GM21390 (cell line): ENCODE data around the gene ASCL4.
"Not testable (repeated sequence)": the region's sequence is repeated elsewhere in the genome, so short reads cannot be mapped to it uniquely, and the experiment has no call there.

Source experiments
- ATAC-seq: cut with Tn5 transposase; IDR thresholded peaks from one replicate; pipeline ENCODE4 v1.9.1; 2021; ENCODE audit not compliant: unreplicated experiment

The ASCL4 gene

DNA sequence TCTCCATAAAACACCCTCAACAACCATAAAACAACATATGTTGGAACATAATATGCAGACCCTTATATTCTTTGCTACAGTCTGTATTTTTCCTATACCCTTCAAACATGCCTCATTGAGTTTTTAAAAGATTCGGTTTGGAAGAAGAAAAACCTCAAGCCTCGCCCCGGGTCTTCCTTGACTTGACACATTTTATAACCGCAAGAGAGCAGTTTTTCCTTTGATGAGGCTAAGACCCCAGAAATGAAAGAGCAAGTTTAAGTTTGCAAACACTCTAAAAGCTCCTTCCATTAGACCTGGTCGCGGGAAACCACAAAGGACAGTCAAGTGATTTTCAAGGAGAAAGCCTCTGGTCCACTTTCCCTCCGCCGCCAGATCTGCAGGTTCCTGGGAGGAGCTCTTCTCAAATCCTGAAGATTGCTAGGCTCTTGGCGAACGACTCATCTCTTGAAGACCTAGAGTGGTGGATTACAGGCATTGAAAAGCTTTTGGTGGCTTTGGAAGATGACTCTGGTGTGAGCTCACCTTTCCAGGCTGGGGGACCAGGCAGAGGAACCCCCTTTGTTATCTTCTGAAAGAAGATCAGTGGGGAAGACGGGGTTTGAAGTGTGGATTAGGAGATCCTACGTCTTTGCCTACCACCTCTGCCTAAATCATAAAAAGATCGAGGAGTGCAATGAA lies at the start of gene ASCL4:
Gene ASCL4, plus strand, starts transcription at position 356 of the 681 bp plus-strand sequence. CDS start 515 bp downstream, outside the sequence.
- ATAC-seq: no peak

GRCh38 chr12:107727327-107727726 lies 47.2 kb upstream of the ASCL4 start:
- not testable (repeated sequence) for ATAC-seq

- ATAC-seq: not testable (repeated sequence)
Measured at GRCh38 chr12:107727742-107728141, 46.8 kb upstream of the ASCL4 start.

DNA sequence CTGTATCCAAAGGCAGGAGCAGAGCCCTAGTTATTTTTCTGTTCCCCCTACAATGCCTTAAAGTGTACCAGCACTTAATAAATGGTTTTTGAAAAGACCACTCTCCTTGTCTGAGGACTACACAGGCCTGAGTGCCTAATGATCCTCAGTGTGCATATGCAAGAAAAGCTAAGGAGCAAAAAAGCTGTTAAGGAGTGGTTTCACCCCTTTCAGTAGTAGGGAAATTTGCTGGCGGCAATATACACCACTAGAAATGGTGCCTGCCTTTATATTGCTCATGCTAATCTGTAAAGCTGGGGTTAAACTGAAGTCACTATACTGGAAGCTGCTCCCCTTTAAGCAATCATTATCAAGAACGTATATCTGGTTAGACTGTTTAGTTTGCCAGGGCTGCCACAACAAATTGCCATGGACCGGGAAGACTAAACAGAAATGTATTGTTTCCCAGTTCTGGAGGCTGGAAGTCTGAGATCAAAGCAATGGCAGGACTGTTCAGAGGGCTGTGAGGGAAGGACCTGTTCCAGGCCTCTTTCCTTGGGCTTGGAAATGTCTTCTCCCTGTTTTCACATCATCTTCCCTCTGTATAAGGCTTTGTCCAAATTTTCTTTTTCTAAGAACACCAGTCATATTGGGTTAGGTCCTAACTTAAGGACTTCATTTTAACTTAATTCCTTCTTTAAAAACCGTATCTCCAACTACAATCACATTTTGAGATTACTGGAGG lies 43.7 kb upstream of the ASCL4 start:
- ATAC-seq: no peak

DNA sequence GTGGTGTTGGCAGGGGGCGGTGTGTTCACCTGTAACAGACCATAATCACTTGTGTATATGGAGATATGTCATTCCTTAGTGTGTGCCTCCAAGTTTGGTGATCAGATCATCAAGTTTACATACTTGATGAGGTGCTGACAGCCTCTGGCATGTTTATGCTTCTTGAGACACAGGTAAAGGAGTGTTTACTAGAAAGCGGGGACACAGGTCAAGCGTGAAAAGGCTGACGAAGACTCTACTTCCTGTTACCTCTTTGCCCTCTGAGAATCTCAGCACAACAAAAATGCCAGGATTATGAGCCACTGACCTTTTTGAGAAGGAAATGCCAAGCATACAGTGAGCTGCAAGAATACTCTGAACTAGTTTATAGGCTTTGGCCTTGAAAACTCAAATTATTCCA lies 43.1 kb upstream of the ASCL4 start:
- ATAC-seq: no peak

- no peak for ATAC-seq
Measured at GRCh38 chr12:107732365-107732764, 42.1 kb upstream of the ASCL4 start.

DNA sequence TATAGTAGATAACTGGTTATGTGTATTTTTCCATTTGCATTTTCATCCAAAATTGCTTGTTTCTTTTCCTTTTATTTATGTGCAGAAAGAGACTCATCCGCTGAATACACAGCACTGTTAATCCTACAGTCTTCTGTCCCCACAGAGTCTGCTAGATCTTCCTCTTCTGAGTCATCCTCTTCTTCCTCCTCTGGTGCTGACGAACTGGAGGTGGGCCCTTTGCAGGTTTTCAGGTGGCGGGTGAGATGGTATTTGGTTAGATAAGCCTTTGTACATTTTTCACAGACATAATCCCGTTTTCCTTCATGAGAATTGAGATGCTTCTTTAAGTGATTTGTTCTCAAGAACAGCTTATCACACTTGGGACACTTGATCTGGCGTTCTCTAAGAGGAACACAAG lies 40.4 kb upstream of the ASCL4 start:
- ATAC-seq: no peak

- no peak for ATAC-seq
Measured at GRCh38 chr12:107735763-107736162, 38.7 kb upstream of the ASCL4 start.

GRCh38 chr12:107736914-107737313 lies 37.6 kb upstream of the ASCL4 start:
- ATAC-seq: peak; percentile 93

- no peak for ATAC-seq
Measured at GRCh38 chr12:107748472-107748871, 26.0 kb upstream of the ASCL4 start.

DNA sequence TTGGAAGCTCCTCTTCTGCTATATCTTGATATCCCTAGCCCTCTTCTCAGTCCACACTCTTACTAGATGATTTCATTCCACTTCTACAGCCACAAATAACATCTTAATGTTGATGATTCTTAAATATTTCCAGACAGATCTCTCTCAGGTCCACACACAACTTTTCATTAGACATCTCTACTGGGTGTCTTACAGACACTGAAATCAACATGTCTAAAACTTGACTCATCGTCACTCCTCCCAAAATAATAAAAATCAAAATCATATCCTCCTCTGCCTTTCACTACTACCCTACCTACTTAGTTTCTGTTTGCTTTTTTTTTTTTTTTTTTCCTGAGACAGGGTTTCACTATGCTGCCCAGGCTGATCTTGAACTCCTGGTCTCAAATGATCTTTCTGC lies 25.4 kb upstream of the ASCL4 start:
- ATAC-seq: no peak

GRCh38 chr12:107759410-107759809 lies 15.1 kb upstream of the ASCL4 start:
- ATAC-seq: no peak

DNA sequence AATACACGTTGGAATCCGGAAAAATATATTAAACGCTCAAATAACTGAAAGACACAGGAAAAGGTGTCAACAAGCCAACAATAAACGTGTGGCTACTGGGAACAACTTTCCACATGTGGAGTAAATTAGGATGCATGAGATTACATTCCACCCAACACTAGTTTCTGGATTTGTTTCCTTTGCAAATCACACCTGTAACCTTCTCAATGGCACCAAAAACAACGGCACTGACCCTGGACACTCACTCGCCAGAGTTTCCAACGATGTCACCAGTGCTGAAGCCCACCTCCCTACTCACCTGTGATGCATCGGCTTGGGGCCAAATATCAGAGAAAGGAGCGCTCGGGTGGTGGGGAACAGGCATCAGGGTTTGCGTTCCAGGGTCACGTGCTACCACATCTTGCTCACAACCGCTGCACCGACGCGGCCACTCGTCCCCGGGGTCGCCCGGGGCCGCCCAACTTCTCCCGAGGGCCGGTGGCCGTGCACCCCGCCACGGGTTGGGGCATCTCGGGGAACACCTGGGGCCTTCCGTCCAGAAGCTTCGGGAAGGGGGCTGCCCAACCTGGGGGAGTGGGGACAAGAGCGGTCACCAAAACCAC lies 14.2 kb upstream of the ASCL4 start:
- ATAC-seq: peak; percentile 13

GRCh38 chr12:107760809-107761501 lies 13.5 kb upstream of the ASCL4 start, which contains the start of gene PRDM4:
Gene PRDM4, minus strand, starts transcription at chr12:107761137. Its CDS starts 622 bp downstream, at chr12:107760515.
- peak; percentile 92 for ATAC-seq

GRCh38 chr12:107761502-107761904 lies 13.0 kb upstream of the ASCL4 start:
- ATAC-seq: no peak

- no peak for ATAC-seq
Measured at GRCh38 chr12:107762874-107763273, 11.6 kb upstream of the ASCL4 start.

GRCh38 chr12:107764626-107765025 lies 9.9 kb upstream of the ASCL4 start:
- ATAC-seq: no peak

- no peak for ATAC-seq
Measured at GRCh38 chr12:107765316-107765715, 9.2 kb upstream of the ASCL4 start.

DNA sequence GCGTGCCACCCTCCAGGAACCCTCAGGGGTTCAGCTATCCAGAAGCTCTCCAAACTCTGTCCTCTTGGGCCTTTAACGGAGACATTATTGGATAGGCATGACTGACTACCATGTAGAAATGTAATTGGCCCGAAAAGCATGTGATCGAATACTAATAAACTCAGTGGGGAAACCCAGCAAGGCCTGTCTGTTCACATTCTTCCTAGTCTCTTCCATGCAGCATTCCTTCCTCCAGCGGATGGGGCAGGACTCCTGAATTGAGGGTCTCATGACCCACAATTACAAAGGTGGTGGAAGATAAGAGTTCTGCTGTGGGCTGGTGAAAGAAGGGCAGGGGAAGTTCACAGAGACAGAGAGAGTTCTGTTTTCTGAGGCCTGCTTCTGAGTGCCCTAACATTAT lies 7.0 kb upstream of the ASCL4 start:
- ATAC-seq: no peak

GRCh38 chr12:107775093-107775721 lies 703 bp downstream of the ASCL4 start:
- no peak for ATAC-seq

DNA sequence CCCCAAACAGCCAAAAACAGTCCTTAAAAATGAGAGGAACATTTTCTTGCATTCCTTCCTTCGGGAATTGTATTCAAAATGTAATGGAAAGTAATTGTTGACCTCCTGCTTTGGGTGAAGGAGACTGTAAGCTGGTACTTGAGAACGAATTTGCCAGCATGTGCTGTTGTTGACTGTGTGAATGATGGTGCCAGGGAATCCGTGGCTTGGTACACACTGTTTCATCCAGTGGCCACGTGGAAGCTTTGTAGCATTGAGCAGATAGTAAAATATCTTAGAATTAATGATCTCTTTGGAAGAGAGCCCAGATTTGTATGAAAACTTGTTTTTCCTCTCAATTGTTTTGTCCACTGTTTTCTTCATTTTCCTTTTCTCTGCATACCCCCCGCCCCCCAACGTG lies 1.7 kb downstream of the ASCL4 start:
- no peak for ATAC-seq
